GM12878 (cell line): ENCODE measurements around the gene THBD. TPM values are rescaled to one million over a fixed set of nuclear protein-coding genes. Genes with fewer than 3 reads are reported as not detected.

ENCODE experiments used
- ATAC-seq: fragments of 200-7000 bp; cut with Tn5 transposase; 3 replicates; pipeline ENCODE4 v1.9.1; 2020; ENCODE audit warnings: mild to moderate bottlenecking, moderate library complexity
- BruUV-seq: library from RNA; stranded (reverse); fragments of 400-500 nt; replicated peaks from 2 replicates; lab custom pipeline; 2021; lab: Mats Ljungman, UMichigan
- CTCF ChIA-PET: fragments of 300-600 bp; sonication (Branson Sonifier 250); formaldehyde crosslinking; extraction: SDS; loops from one replicate; lab custom pipeline; 2021; ENCODE audit warnings: inconsistent platforms; lab: Yijun Ruan, JAX
- POLR2A ChIA-PET: fragments of 350-600 bp; formaldehyde crosslinking; extraction: SDS; loops from one replicate; lab custom pipeline; 2021; ENCODE audit warnings: inconsistent platforms; lab: Charles Lee
- RAD21 ChIA-PET: fragments of 300-600 bp; sonication (Branson Sonifier 250); formaldehyde crosslinking; loops from one replicate; lab custom pipeline; 2023; ENCODE audit warnings: antibody characterized with exemption; ENCODE audit not compliant: unreplicated experiment; lab: Charles Lee
- SMC1A ChIA-PET: fragments of 300-600 bp; sonication (Branson Sonifier 250); formaldehyde crosslinking; loops from one replicate; lab custom pipeline; 2023; ENCODE audit not compliant: unreplicated experiment, uncharacterized antibody; lab: Charles Lee
- DNase-seq: peaks from one replicate; pipeline ENCODE4 v3.0.0-alpha.2; 2011; ENCODE audit warnings: low read depth, low spot score
- FAIRE-seq: peaks from 3 replicates; lab custom pipeline; 2011; peaks lifted over from hg19 to GRCh38; lab: Jason Lieb, UNC
- H2AFZ ChIP-seq: 2 replicates; pipeline ENCODE4 v1.6.0; 2011; ENCODE audit warnings: low read depth, low read length, control low read depth; ENCODE audit not compliant: control insufficient read depth
- H3K27ac ChIP-seq: 2 replicates; pipeline ENCODE4 v1.5.1; 2011; ENCODE audit warnings: control low read depth; ENCODE audit not compliant: control insufficient read depth, insufficient read depth
- H3K27me3 ChIP-seq, 2 experiments: replicated peaks in 1 of 2; 2 replicates each; pipeline versions ENCODE4 v1.6.0 to v1.6.1; 2011; ENCODE audit warnings: low read length in 1 of 2; ENCODE audit not compliant: control insufficient read depth in 2 of 2, insufficient read depth in 2 of 2
- H3K36me3 ChIP-seq, 2 experiments: 2 replicates each; pipeline ENCODE4 v1.5.1; 2011; ENCODE audit warnings: low read length in 1 of 2; ENCODE audit not compliant: control insufficient read depth in 2 of 2, insufficient read depth in 2 of 2
- H3K4me1 ChIP-seq: 2 replicates; pipeline ENCODE4 v1.6.1; 2011; ENCODE audit warnings: mild to moderate bottlenecking, low read length, moderate library complexity, mixed read lengths; ENCODE audit not compliant: control insufficient read depth, insufficient read depth
- H3K4me2 ChIP-seq: 2 replicates; pipeline ENCODE4 v1.6.0; 2011; ENCODE audit warnings: control low read depth; ENCODE audit not compliant: control insufficient read depth, insufficient read depth
- H3K4me3 ChIP-seq: fragments of 200-600 bp; sonication (generic); 2 replicates; pipeline ENCODE4 v1.5.1; 2016
- H3K79me2 ChIP-seq: 2 replicates; pipeline ENCODE4 v1.6.0; 2011; ENCODE audit warnings: low read length; ENCODE audit not compliant: control insufficient read depth, insufficient read depth
- H3K9ac ChIP-seq: 2 replicates; pipeline ENCODE4 v1.8.0; 2011; ENCODE audit warnings: low read length, control low read depth, mixed read lengths; ENCODE audit not compliant: control insufficient read depth, insufficient read depth
- H3K9me3 ChIP-seq: replicated peaks from 3 replicates; pipeline ENCODE4 v1.5.1; 2011; ENCODE audit warnings: mild to moderate bottlenecking, low read length; ENCODE audit not compliant: control insufficient read depth, insufficient read depth
- H4K20me1 ChIP-seq: 2 replicates; pipeline ENCODE4 v1.6.0; 2011; ENCODE audit not compliant: control insufficient read depth, insufficient read depth
- EP300 ChIP-seq, 2 experiments: fragments of 150-350 bp in 1 of 2; IDR thresholded peaks; 2 replicates each; pipeline ENCODE4 v1.6.1; 2011 to 2012; ENCODE audit warnings: low read depth in 2 of 2, low read length in 2 of 2, borderline replicate concordance in 1 of 2, improper control_type of control experiment in 1 of 2, inconsistent platforms in 1 of 2; ENCODE audit not compliant: control insufficient read depth in 1 of 2
- IKZF1 ChIP-seq: fragments of 450-650 bp; conservative IDR thresholded peaks from 2 replicates; pipeline ENCODE4 v1.6.1; 2017; ENCODE audit warnings: antibody characterized with exemption, mild to moderate bottlenecking
- MTA3 ChIP-seq: IDR thresholded peaks from 2 replicates; pipeline ENCODE4 v1.6.1; 2012; ENCODE audit warnings: low read length, inconsistent platforms, borderline replicate concordance
- PRDM15 ChIP-seq: fragments of 450-650 bp; formaldehyde crosslinking; IDR thresholded peaks from 2 replicates; pipeline ENCODE4 v1.4.0; 2020; ENCODE audit warnings: mild to moderate bottlenecking, moderate library complexity
- SREBF1 ChIP-seq: IDR thresholded peaks from 2 replicates; pipeline ENCODE4 v1.6.1; 2012; ENCODE audit warnings: mild to moderate bottlenecking, low read length
- TCF12 ChIP-seq: IDR thresholded peaks from 2 replicates; pipeline ENCODE4 v1.6.1; 2011; ENCODE audit warnings: low read depth, mild to moderate bottlenecking, low read length
- TCF7 ChIP-seq: IDR thresholded peaks from 2 replicates; pipeline ENCODE4 v1.6.1; 2014; ENCODE audit warnings: antibody characterized with exemption, borderline replicate concordance
- ZNF274 ChIP-seq: IDR thresholded peaks from one replicate; pipeline ENCODE4 v1.8.0; 2011; ENCODE audit not compliant: insufficient read length, insufficient read depth
- WGBS: methylation state at CpG from one replicate; pipeline ENCODE4 v1.1.6; 2016; ENCODE audit warnings: low lambda C conversion rate; ENCODE audit not compliant: insufficient replicate concordance, insufficient coverage; ENCODE audit errors: missing lambda C conversion rate; 5-methylcytosine and 5-hydroxymethylcytosine counted together
- in situ Hi-C: fragments of 300-500 bp; cut with MboI; formaldehyde crosslinking; loops from 9 replicates; pipeline ENCODE4 v1.14.3; 2018; ENCODE audit warnings: mixed read lengths
- intact Hi-C: fragments of 100-400 bp; cut with micrococcal nuclease; formaldehyde crosslinking; loops from one replicate; pipeline ENCODE4 v1.14.2; 2022; ENCODE audit not compliant: unreplicated experiment
- polyA plus RNA-seq, 11 experiments: library from polyadenylated mRNA; depleted of rRNA in 4 of 11; unstranded in 6 of 11; stranded (reverse) in 5 of 11; fragments of >200 nt; fragmentation: Nextera tagmentation in 4 of 11; fragmentation: Illumina TruSeq in 1 of 11; extraction: Ambion mirVana in 4 of 11; extraction: Trizol in 1 of 11; gene quantifications; 1 replicate in 1 of 11; 2 replicates in 10 of 11; pipeline versions ENCODE4 v1.2.1 to v1.2.3, GENCODE V29; 2011 to 2016; ENCODE audit warnings: inconsistent platforms in 2 of 11, missing spikeins in 2 of 11, low read depth in 1 of 11
- total RNA-seq, 4 experiments: library from RNA; depleted of rRNA in 3 of 4; stranded (reverse); fragments of >200 nt in 3 of 4; fragmentation: Illumina TruSeq in 1 of 4; extraction: Trizol in 1 of 4; gene quantifications; 2 replicates each; pipeline versions ENCODE4 v1.2.1 to v1.2.3, GENCODE V29; 2013 to 2021
- TF ChIP-seq, protein P1 (sequence below): fragments of 450-650 bp; IDR thresholded peaks from 2 replicates; pipeline ENCODE4 v1.6.1; 2017; ENCODE audit warnings: mild to moderate bottlenecking

The THBD gene
- total and polyA plus RNA-seq, 10 of the 15 experiments (the other 5 are each of a cell fraction or from before 2014, with no cell fraction given): not detected

DNA sequence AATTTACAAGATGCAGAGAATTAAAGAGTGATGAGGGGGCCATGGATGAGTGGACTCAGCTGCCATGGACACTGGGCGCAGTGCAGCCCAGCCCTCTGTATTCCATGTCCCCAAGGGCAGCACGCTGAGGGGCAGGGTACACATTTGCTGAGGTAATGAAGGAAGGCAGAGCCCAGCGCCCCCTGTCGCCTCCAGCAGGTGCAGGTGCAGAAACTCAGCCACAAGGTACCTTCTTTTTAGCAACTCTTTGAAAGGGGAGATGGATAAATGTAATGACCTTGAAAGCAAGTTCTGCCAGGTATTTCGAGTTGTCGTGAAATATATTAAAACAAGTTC lies 29.5 kb upstream of the THBD start (continued):
- no peak for TF ChIP-seq EP300 (IDR thresholded peaks at IDR 0.05; ENCODE audit: borderline replicate concordance in 1 of 2, control insufficient read depth in 1 of 2, low read depth in 2 of 2, low read length in 2 of 2)
- no peak for TF ChIP-seq MTA3

- CTCF ChIA-PET: interaction anchor here (1.0 to 2.6 kb wide), 10 partner anchors 10 to 387 kb away, joined by 3 to 19 read pairs (median 5); no protein-coding TSS in a partner anchor
- 50% methylated on average over 5 of the region's 5 CpGs for WGBS
- in situ Hi-C loops: no loop called here
Measured at GRCh38 chr20:23078351-23079015, 29.0 kb upstream of the THBD start.

GRCh38 chr20:23077277-23077676 lies 27.8 kb upstream of the THBD start:
- no peak for FAIRE-seq
- ATAC-seq: no peak
- no peaks in the 10 kb centered on the region for H3K79me2 ChIP-seq
- H3K36me3 ChIP-seq: no peaks in the 10 kb centered on the region
- no peaks in the 10 kb centered on the region for H3K4me1 ChIP-seq
- H3K9ac ChIP-seq: no peak overlapping the region
- TF ChIP-seq TCF7 (no peak), PRDM15 (CRISPR knock-in tag) (no peak)
- TF ChIP-seq, protein P1, sequence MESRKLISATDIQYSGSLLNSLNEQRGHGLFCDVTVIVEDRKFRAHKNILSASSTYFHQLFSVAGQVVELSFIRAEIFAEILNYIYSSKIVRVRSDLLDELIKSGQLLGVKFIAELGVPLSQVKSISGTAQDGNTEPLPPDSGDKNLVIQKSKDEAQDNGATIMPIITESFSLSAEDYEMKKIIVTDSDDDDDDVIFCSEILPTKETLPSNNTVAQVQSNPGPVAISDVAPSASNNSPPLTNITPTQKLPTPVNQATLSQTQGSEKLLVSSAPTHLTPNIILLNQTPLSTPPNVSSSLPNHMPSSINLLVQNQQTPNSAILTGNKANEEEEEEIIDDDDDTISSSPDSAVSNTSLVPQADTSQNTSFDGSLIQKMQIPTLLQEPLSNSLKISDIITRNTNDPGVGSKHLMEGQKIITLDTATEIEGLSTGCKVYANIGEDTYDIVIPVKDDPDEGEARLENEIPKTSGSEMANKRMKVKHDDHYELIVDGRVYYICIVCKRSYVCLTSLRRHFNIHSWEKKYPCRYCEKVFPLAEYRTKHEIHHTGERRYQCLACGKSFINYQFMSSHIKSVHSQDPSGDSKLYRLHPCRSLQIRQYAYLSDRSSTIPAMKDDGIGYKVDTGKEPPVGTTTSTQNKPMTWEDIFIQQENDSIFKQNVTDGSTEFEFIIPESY: no peak
- peaks cover 0 to 3% of the 10 kb centered on the region in 2 experiments; a peak in 1 of 4 replicates for H3K27me3 ChIP-seq
- in situ Hi-C loops (no loop called here), intact Hi-C loops (no loop called here)
- POLR2A ChIA-PET: no interaction called here
- no peak overlapping the region for H3K4me3 ChIP-seq
- BruUV-seq: no TSS peak
- WGBS: 49% methylated on average over 4 of the region's 4 CpGs
- H2AFZ ChIP-seq: no peak overlapping the region
- H3K4me2 ChIP-seq: no peak overlapping the region
- SMC1A ChIA-PET: interaction anchor here (1.1 to 3.0 kb wide), 2 partner anchors 13 to 124 kb away, joined by 3 to 9 read pairs; no protein-coding TSS in a partner anchor
- no peaks in the 10 kb centered on the region for H4K20me1 ChIP-seq
- RAD21 ChIA-PET: no interaction called here
- H3K27ac ChIP-seq: no peak overlapping the region
- CTCF ChIA-PET: interaction anchor here (1.1 to 1.5 kb wide), 2 partner anchors 16 to 31 kb away, joined by 3 to 4 read pairs; no protein-coding TSS in a partner anchor
- no peak for DNase-seq
- H3K9me3 ChIP-seq: no peaks in the 10 kb centered on the region

More at GRCh38 chr20:23078351-23079015, 29.0 kb upstream of the THBD start:
- ATAC-seq (no peak), FAIRE-seq (no peak), DNase-seq (no peak)
- no peaks in the 10 kb centered on the region for H3K36me3 ChIP-seq
- H3K4me2 ChIP-seq: no peak overlapping the region
- H3K27ac ChIP-seq: no peak overlapping the region
- no peak overlapping the region for H2AFZ ChIP-seq
- RAD21 ChIA-PET: interaction anchor here (1.3 to 1.8 kb wide), 3 partner anchors 27 to 122 kb away, joined by 3 to 8 read pairs (median 5); no protein-coding TSS in a partner anchor
- TF ChIP-seq IKZF1 (no peak), ZNF274 (no peak), SREBF1 (no peak), TCF12 (no peak)
- no peaks in the 10 kb centered on the region for H3K79me2 ChIP-seq
- peaks cover 0 to 3% of the 10 kb centered on the region in 2 experiments; a peak in 1 of 4 replicates for H3K27me3 ChIP-seq
- intact Hi-C loops: no loop called here
- H3K4me1 ChIP-seq: no peaks in the 10 kb centered on the region
- no peaks in the 10 kb centered on the region for H3K9me3 ChIP-seq
- no peak overlapping the region for H3K4me3 ChIP-seq
- SMC1A ChIA-PET: interaction anchor here (1.1 to 1.9 kb wide), 7 partner anchors 12 to 123 kb away, joined by 3 to 9 read pairs (median 3); no protein-coding TSS in a partner anchor
- no TSS peak for BruUV-seq
- POLR2A ChIA-PET: no interaction called here
- no peaks in the 10 kb centered on the region for H4K20me1 ChIP-seq
- H3K9ac ChIP-seq: no peak overlapping the region
